Upper lobe of left lung (tissue), 4 donors: Measurements from ENCODE around the gene SEMA4A.

Experiments
- POLR2A ChIP-seq, 4 donors: fragments of 450-650 bp; IDR thresholded peaks; one replicate each; pipeline ENCODE4 v1.5.1; 2016 to 2017; ENCODE audit warnings: antibody characterized with exemption in 4 of 4, mild to moderate bottlenecking in 2 of 4
- TF ChIP-seq, protein P1 (sequence below), 6 experiments: fragments of 450-650 bp in 4 of 6; fragments of 200-600 bp in 2 of 6; sonication (generic) in 2 of 6; IDR thresholded peaks; one replicate each; pipeline ENCODE4 v1.5.1; 2016 to 2019; ENCODE audit warnings: antibody characterized with exemption in 6 of 6

DNA sequence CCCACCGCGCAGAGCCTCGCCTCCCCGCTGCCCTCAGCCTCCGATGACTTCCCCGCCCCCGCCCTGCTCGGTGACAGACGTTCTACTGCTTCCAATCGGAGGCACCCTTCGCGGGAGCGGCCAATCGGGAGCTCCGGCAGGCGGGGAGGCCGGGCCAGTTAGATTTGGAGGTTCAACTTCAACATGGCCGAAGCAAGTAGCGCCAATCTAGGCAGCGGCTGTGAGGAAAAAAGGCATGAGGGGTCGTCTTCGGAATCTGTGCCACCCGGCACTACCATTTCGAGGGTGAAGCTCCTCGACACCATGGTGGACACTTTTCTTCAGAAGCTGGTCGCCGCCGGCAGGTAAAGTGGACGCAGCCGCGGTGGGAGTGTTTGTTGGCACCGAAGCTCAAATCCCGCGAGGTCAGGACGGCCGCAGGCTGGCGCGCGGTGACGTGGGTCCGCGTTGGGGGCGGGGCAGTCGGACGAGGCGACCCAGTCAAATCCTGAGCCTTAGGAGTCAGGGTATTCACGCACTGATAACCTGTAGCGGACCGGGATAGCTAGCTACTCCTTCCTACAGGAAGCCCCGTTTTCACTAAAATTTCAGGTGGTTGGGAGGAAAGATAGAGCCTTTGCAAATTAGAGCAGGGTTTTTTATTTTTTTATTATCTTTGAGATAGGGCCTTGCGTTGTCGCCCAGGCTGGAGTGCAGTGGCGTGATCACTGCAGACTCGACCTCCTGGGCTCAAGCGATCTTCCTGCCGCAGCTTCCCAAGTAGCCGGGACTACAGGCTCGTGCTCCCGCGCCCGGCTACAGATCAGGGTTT is 59.7 kb downstream of the SEMA4A start, which contains the start of gene PMF1:
- peak in 3 of 4 donors; percentile 73 to 86 (median 82) for TF ChIP-seq POLR2A (IDR thresholded peaks at IDR 0.05)
- TF ChIP-seq, protein P1, sequence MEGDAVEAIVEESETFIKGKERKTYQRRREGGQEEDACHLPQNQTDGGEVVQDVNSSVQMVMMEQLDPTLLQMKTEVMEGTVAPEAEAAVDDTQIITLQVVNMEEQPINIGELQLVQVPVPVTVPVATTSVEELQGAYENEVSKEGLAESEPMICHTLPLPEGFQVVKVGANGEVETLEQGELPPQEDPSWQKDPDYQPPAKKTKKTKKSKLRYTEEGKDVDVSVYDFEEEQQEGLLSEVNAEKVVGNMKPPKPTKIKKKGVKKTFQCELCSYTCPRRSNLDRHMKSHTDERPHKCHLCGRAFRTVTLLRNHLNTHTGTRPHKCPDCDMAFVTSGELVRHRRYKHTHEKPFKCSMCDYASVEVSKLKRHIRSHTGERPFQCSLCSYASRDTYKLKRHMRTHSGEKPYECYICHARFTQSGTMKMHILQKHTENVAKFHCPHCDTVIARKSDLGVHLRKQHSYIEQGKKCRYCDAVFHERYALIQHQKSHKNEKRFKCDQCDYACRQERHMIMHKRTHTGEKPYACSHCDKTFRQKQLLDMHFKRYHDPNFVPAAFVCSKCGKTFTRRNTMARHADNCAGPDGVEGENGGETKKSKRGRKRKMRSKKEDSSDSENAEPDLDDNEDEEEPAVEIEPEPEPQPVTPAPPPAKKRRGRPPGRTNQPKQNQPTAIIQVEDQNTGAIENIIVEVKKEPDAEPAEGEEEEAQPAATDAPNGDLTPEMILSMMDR (IDR thresholded peaks at IDR 0.05): peak in 2 of 6 experiments; percentile 16 to 19
